Esophagus (tissue), 2 donors: ENCODE results near the gene RHBDF2. TPM values are rescaled to one million over a fixed set of nuclear protein-coding genes. Genes with fewer than 3 reads are reported as not detected.
"Not testable (repeated sequence)": the region's sequence is repeated elsewhere in the genome, so short reads cannot be mapped to it uniquely, and the experiment has no call there.

Experiments used
- H3K27ac ChIP-seq, 2 donors: one replicate each; pipeline ENCODE4 v1.5.1; 2013; ENCODE audit warnings: low read depth in 2 of 2, mild to moderate bottlenecking in 2 of 2, inconsistent platforms in 1 of 2, low read length in 1 of 2, moderate library complexity in 1 of 2
- H3K27me3 ChIP-seq, 2 donors: one replicate each; pipeline ENCODE4 v1.6.1; 2013; ENCODE audit warnings: low read length in 2 of 2, control low read depth in 1 of 2, mild to moderate bottlenecking in 1 of 2; ENCODE audit not compliant: insufficient read depth in 2 of 2, control insufficient read depth in 1 of 2
- H3K36me3 ChIP-seq, 2 donors: one replicate each; pipeline ENCODE4 v1.6.1; 2013; ENCODE audit warnings: low read length in 1 of 2; ENCODE audit not compliant: control insufficient read depth in 2 of 2, insufficient read depth in 2 of 2
- H3K4me1 ChIP-seq, 2 donors: one replicate each; pipeline ENCODE4 v1.6.1; 2013; ENCODE audit warnings: low read length in 1 of 2; ENCODE audit not compliant: control insufficient read depth in 2 of 2, insufficient read depth in 2 of 2
- H3K4me3 ChIP-seq, 2 donors: one replicate each; pipeline ENCODE4 v1.5.1; 2013; ENCODE audit warnings: low read length in 2 of 2, mild to moderate bottlenecking in 2 of 2, low read depth in 1 of 2, moderate library complexity in 1 of 2
- H3K9me3 ChIP-seq, 2 donors: one replicate each; pipeline ENCODE4 v1.6.1; 2013; ENCODE audit warnings: mild to moderate bottlenecking in 2 of 2, low read depth in 1 of 2, low read length in 1 of 2, moderate library complexity in 1 of 2; ENCODE audit not compliant: control insufficient read depth in 2 of 2, insufficient read depth in 1 of 2
- WGBS, 2 donors: extraction: QIAGEN DNeasy Blood & Tissue Kit; methylation state at CpG; one replicate each; pipeline ENCODE4 v1.1.7; 2013; 5-methylcytosine and 5-hydroxymethylcytosine counted together
- polyA plus RNA-seq, 2 donors: library from polyadenylated mRNA; stranded (reverse); fragments of 200-250 nt; gene quantifications; one replicate each; pipeline ENCODE4 v1.2.3, GENCODE V29; 2013
- donor health status: healthy with polysubstance abuse.
- donor health status: Bipolar disorder and iron deficiency.

RHBDF2 gene
- polyA plus RNA-seq, 2 donors = 19.4 to 27.3 TPM

DNA sequence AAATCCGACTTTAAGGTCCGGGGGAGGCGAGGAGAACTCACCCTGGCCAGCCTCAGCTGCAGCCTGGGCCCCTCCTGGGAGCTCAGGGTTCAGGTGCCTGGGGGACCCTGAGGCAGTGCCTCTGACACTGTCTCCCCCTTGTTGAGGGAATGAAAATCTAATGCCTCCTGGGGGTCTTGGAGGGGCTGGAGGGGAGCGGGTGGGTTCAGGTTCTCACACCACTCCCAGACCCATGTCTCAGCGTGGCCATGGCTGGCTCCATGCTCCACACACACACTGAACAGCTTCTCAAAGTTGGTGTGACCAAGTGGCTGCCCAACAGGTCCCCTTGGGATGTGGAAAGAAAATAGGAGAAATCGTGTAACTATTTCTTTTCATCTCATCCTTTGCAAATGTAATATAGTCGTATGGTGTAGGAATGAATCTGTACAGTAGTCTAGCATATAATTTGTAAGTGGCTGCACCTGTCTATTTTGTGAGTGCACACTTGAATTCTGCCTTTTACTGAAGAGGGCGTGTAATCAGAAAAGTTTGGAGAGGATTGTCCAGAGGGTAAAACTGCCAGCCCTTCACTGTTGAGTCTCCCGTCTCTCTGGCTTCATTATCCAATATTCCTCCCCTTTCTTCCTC is 37.8 kb upstream of the RHBDF2 start:
- Histone ChIP-seq H3K4me3 (no peak overlapping the region), H3K4me1 (peaks cover 4 to 13% of the 10 kb centered on the region in 2 donors), H3K27ac (peak overlapping the region in 1 of 2 donors; percentile 34), H3K27me3 (no peaks in the 10 kb centered on the region), H3K36me3 (peaks cover 0 to 2% of the 10 kb centered on the region in 2 donors), H3K9me3 (no peaks in the 10 kb centered on the region)
- 85 to 92% methylated on average over 9 of the region's 9 CpGs for WGBS, 2 donors

- H3K9me3 ChIP-seq = no peaks in the 10 kb centered on the region
- H3K4me3 ChIP-seq = peak overlapping the region; percentile 32 to 40
- H3K36me3 ChIP-seq = peaks cover 0 to 2% of the 10 kb centered on the region in 2 donors
- peaks cover 4 to 11% of the 10 kb centered on the region in 2 donors for H3K4me1 ChIP-seq
- no peaks in the 10 kb centered on the region for H3K27me3 ChIP-seq
- peak overlapping the region; percentile 34 to 38 for H3K27ac ChIP-seq
- 33 to 39% methylated on average over 28 to 37 of the region's 37 CpGs for WGBS, 2 donors
These were observed 37.2 kb upstream of the RHBDF2 start for GRCh38 chr17:76538281-76538931.

- 1% methylated on average over 65 to 95 of the region's 95 CpGs for WGBS, 2 donors
- Histone ChIP-seq H3K27me3 (no peaks in the 10 kb centered on the region), H3K4me3 (peak within 1 kb of the TSS; percentile 39 to 40), H3K27ac (peak within 1 kb of the TSS; percentile 34 to 50), H3K36me3 (peaks cover 0 to 2% of the 10 kb centered on the region in 2 donors), H3K4me1 (peaks cover 4 to 11% of the 10 kb centered on the region in 2 donors), H3K9me3 (no peaks in the 10 kb centered on the region)
These were observed 36.5 kb upstream of the RHBDF2 start, which contains the start of gene CYGB for GRCh38 chr17:76537578-76538280. Gene CYGB (minus strand): TSS chr17:76537709. CDS start chr17:76537542, 167 bp downstream.

DNA sequence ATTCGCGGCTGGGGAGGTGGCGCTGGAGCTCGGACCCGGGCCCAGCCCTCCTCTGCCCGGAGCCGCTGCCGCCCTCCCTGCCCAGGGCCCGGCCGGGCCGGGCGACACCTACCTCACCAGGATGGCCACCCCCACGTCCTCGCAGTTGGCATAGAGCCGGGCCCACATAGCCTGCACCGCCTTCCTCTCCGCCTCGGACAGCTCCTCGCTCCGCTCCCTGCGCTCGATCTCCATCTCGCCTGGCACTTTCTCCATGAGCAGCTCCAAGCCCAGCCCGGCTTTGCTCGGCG is 36.0 kb upstream of the RHBDF2 start:
- 7 to 8% methylated on average over 16 to 26 of the region's 26 CpGs for WGBS, 2 donors
- no peaks in the 10 kb centered on the region for H3K27me3 ChIP-seq
- H3K9me3 ChIP-seq = no peaks in the 10 kb centered on the region
- peak overlapping the region; percentile 28 to 50 for H3K27ac ChIP-seq
- peak overlapping the region; percentile 39 to 40 for H3K4me3 ChIP-seq
- H3K36me3 ChIP-seq = peaks cover 0 to 2% of the 10 kb centered on the region in 2 donors
- H3K4me1 ChIP-seq = peaks cover 4 to 11% of the 10 kb centered on the region in 2 donors

- Histone ChIP-seq H3K27me3 (no peaks in the 10 kb centered on the region), H3K36me3 (peaks cover 0 to 2% of the 10 kb centered on the region in 2 donors), H3K4me1 (peaks cover 4 to 11% of the 10 kb centered on the region in 2 donors), H3K9me3 (no peaks in the 10 kb centered on the region), H3K4me3 (peak overlapping the region; percentile 39 to 40), H3K27ac (peak overlapping the region; percentile 28 to 50)
- WGBS, 2 donors = 58 to 59% methylated on average over 25 of the region's 25 CpGs
These were observed 35.5 kb upstream of the RHBDF2 start for GRCh38 chr17:76536511-76537287.

- no peak overlapping the region for H3K4me3 ChIP-seq
- 87% methylated on average over 19 of the region's 19 CpGs for WGBS, 2 donors
- H3K4me1 ChIP-seq = peaks cover 8 to 11% of the 10 kb centered on the region in 2 donors
- peaks cover 0 to 2% of the 10 kb centered on the region in 2 donors for H3K36me3 ChIP-seq
- no peak overlapping the region for H3K27ac ChIP-seq
- H3K27me3 ChIP-seq = no peaks in the 10 kb centered on the region
- H3K9me3 ChIP-seq = no peaks in the 10 kb centered on the region
These were observed 34.7 kb upstream of the RHBDF2 start for GRCh38 chr17:76535788-76536510.

DNA sequence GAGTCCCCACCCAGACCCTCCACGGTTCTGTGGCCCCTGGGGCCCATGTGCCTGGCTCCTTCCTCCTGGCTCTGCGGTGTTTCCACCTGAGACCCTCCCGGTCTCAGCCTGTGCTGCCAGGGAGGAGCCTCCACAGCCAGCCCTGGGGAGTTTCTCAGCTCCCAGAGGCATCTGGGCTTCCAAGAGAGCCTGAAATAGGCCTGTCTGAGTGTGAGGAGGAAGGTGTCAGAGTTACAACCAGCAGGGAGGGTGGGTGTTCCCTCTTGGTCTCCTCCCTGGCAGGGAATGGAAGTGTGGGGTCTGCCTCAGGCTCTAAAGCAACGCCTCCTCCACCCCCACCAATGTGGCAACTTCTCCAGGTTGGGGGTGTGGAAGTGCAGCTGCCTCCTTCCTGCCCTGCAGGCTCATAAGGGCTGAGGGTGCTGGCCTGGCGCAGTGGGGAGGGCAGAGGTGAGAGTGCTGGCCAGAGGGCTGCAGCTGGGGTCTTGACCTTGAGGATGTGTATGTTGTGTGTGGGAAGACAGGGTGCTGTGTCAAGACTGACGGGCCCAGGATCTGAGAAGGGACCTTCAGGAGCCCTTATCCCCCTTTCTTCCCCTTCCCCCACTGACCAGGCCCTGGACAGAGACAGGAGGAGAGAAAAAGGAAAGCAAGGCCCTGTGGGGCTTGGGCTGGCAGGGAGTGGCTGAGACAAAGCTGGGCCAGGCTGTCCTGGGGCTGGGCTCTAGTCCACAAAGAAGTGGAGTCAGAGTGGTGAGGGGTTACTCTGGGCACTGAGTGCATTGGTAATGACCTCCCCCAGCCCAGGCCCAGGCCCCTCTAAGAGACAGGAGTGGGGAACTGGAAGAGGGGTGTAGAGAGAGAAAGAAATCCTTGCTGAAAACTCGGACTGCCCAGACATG is 33.9 kb upstream of the RHBDF2 start:
- WGBS, 2 donors = 70 to 78% methylated on average over 7 of the region's 7 CpGs
- H3K4me3 ChIP-seq = no peak overlapping the region
- no peaks in the 10 kb centered on the region for H3K9me3 ChIP-seq
- no peaks in the 10 kb centered on the region for H3K27me3 ChIP-seq
- peaks cover 6 to 12% of the 10 kb centered on the region in 2 donors for H3K4me1 ChIP-seq
- H3K36me3 ChIP-seq = peaks cover 0 to 2% of the 10 kb centered on the region in 2 donors
- peak overlapping the region in 1 of 2 donors; percentile 13 for H3K27ac ChIP-seq

- WGBS, 2 donors = 91 to 96% methylated on average over 9 of the region's 9 CpGs
- H3K36me3 ChIP-seq, H3K9me3 ChIP-seq, H3K27ac ChIP-seq, H3K27me3 ChIP-seq, H3K4me3 ChIP-seq: not testable (repeated sequence)
- peaks cover 2 to 23% of the 10 kb centered on the region in 2 donors for H3K4me1 ChIP-seq
These were observed 32.6 kb upstream of the RHBDF2 start for GRCh38 chr17:76533640-76534359.
